ENCODE results near the gene CNTNAP2.

CNTNAP2 gene

GRCh38 chr7:148367731-148368475, 2251.3 kb downstream of the CNTNAP2 start:
- no peaks in the 10 kb centered on the region for H3K4me1 ChIP-seq (ENCODE audit: low read depth, poor library complexity, severe bottlenecking)
- H3K4me3 ChIP-seq (IDR thresholded peaks at IDR 0.05; ENCODE audit: insufficient read depth, low read depth, low read length), result no peak overlapping the region
- no peak overlapping the region for H3K27ac ChIP-seq
- TF ChIP-seq, protein P1, sequence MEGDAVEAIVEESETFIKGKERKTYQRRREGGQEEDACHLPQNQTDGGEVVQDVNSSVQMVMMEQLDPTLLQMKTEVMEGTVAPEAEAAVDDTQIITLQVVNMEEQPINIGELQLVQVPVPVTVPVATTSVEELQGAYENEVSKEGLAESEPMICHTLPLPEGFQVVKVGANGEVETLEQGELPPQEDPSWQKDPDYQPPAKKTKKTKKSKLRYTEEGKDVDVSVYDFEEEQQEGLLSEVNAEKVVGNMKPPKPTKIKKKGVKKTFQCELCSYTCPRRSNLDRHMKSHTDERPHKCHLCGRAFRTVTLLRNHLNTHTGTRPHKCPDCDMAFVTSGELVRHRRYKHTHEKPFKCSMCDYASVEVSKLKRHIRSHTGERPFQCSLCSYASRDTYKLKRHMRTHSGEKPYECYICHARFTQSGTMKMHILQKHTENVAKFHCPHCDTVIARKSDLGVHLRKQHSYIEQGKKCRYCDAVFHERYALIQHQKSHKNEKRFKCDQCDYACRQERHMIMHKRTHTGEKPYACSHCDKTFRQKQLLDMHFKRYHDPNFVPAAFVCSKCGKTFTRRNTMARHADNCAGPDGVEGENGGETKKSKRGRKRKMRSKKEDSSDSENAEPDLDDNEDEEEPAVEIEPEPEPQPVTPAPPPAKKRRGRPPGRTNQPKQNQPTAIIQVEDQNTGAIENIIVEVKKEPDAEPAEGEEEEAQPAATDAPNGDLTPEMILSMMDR (conservative IDR thresholded peaks at IDR 0.05; ENCODE audit: low read depth, low read length), result no peak
- no peaks in the 10 kb centered on the region for H3K79me2 ChIP-seq (ENCODE audit: insufficient read depth, low read depth)
- H3K27me3 ChIP-seq (ENCODE audit: insufficient read depth, low read depth), result no peaks in the 10 kb centered on the region
- no peak overlapping the region for H2AFZ ChIP-seq (ENCODE audit: low read depth)
- H3K9ac ChIP-seq, result no peak overlapping the region
- H3K36me3 ChIP-seq (ENCODE audit: insufficient read depth), result no peaks in the 10 kb centered on the region
- H3K4me2 ChIP-seq, result no peak overlapping the region
- H4K20me1 ChIP-seq (ENCODE audit: insufficient read depth), result no peaks in the 10 kb centered on the region

DNA sequence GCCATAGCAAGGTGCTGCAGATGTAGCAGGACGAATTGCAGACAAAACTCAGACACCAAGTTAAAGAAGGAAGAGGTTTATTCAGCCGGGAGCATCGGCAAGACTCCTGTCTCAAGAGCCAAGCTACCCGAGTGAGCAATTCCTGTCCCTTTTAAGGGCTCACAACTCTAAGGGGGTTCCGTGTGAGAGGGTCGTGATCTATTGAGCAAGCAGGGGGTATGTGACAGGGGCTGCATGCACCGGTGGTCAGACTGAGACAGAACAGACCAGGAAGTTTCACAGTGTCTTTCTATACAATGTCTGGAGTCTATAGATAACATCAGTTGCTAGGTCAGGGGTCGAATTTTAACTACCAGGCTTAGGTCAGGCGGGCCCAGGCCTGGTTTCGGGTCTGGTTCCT, 2252.0 kb downstream of the CNTNAP2 start:
- Histone ChIP-seq H3K27ac (no peak overlapping the region), H3K9ac (no peak overlapping the region), H3K79me2 (ENCODE audit: insufficient read depth, low read depth) (no peaks in the 10 kb centered on the region), H3K4me2 (no peak overlapping the region), H3K27me3 (ENCODE audit: insufficient read depth, low read depth) (no peaks in the 10 kb centered on the region), H2AFZ (ENCODE audit: low read depth) (no peak overlapping the region), H3K4me3 (IDR thresholded peaks at IDR 0.05; ENCODE audit: insufficient read depth, low read depth, low read length) (no peak overlapping the region), H3K36me3 (ENCODE audit: insufficient read depth) (no peaks in the 10 kb centered on the region), H3K4me1 (ENCODE audit: low read depth, poor library complexity, severe bottlenecking) (no peaks in the 10 kb centered on the region), H4K20me1 (ENCODE audit: insufficient read depth) (no peaks in the 10 kb centered on the region)
- TF ChIP-seq, protein P1 (conservative IDR thresholded peaks at IDR 0.05; ENCODE audit: low read depth, low read length), result no peak

GRCh38 chr7:148371280-148371937, 2254.8 kb downstream of the CNTNAP2 start:
- TF ChIP-seq, protein P1 (conservative IDR thresholded peaks at IDR 0.05; ENCODE audit: low read depth, low read length), result no peak
- Histone ChIP-seq H3K4me1 (ENCODE audit: low read depth, poor library complexity, severe bottlenecking) (no peaks in the 10 kb centered on the region), H3K4me2 (no peak overlapping the region)

DNA sequence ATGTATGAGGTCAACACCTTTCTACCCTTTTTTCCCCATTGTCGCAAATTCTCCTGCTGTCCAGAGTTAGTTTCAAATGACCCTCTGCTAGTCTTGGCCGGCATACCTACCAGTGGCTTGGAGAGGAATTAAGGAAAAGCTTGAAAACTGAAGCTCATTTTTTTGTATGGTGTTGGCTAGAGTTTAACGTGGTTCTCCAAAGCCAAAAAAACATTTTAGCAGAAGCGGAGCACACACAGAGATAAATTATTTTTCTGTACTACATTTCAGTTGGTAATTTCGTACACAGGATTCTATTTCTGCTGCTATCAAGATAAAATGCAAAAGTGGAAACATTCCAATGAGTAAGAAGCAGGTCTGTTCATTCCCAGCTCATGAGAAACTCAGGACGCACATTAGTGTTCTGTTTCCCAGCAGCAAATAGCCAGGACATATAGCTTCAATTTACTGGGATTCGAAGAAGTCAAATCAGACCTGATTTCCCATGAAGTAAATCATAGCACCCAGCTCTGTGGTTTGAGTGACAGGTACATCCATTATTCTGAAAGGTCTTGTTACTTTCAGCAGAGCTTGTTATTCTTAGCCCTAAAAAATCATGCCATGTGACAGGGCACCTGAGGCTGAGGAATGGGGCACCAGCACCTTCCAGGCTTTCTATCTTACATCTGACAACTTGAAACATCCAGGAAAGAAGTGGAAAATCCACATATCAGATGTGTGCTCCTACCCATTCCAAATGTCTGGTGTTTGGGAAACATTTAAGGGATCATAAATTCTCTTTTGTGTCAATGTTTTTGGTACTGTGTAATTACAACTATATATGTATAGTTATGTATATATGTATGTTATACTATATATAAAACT, 2258.0 kb downstream of the CNTNAP2 start:
- Histone ChIP-seq H3K36me3 (ENCODE audit: insufficient read depth) (no peaks in the 10 kb centered on the region), H2AFZ (ENCODE audit: low read depth) (no peak overlapping the region), H4K20me1 (ENCODE audit: insufficient read depth) (no peaks in the 10 kb centered on the region), H3K9ac (no peak overlapping the region), H3K27ac (no peak overlapping the region), H3K4me1 (ENCODE audit: low read depth, poor library complexity, severe bottlenecking) (no peaks in the 10 kb centered on the region), H3K27me3 (ENCODE audit: insufficient read depth, low read depth) (no peaks in the 10 kb centered on the region), H3K79me2 (ENCODE audit: insufficient read depth, low read depth) (no peaks in the 10 kb centered on the region), H3K4me3 (IDR thresholded peaks at IDR 0.05; ENCODE audit: insufficient read depth, low read depth, low read length) (no peak overlapping the region), H3K4me2 (no peak overlapping the region)
- TF ChIP-seq, protein P1 (conservative IDR thresholded peaks at IDR 0.05; ENCODE audit: low read depth, low read length), result no peak

More at GRCh38 chr7:148371280-148371937, 2254.8 kb downstream of the CNTNAP2 start:
- no peak overlapping the region for H3K9ac ChIP-seq
- no peaks in the 10 kb centered on the region for H4K20me1 ChIP-seq (ENCODE audit: insufficient read depth)
- no peak overlapping the region for H2AFZ ChIP-seq (ENCODE audit: low read depth)
- H3K27me3 ChIP-seq (ENCODE audit: insufficient read depth, low read depth), result no peaks in the 10 kb centered on the region
- H3K27ac ChIP-seq, result no peak overlapping the region
- H3K79me2 ChIP-seq (ENCODE audit: insufficient read depth, low read depth), result no peaks in the 10 kb centered on the region
- H3K36me3 ChIP-seq (ENCODE audit: insufficient read depth), result no peaks in the 10 kb centered on the region
- H3K4me3 ChIP-seq (IDR thresholded peaks at IDR 0.05; ENCODE audit: insufficient read depth, low read depth, low read length), result no peak overlapping the region

Data from KMS-11 (cell line).